HCT116 (cell line): Measurements from ENCODE around the gene CARD10. TPM values are rescaled to one million over a fixed set of nuclear protein-coding genes. Genes with fewer than 3 reads are reported as not detected.

Experiments
- ATAC-seq: fragments of 200-7000 bp; cut with Tn5 transposase; 2 replicates; pipeline ENCODE4 v1.9.1; 2020; ENCODE audit warnings: mild to moderate bottlenecking, moderate library complexity
- BruUV-seq: library from RNA; stranded (reverse); fragments of 400-500 nt; replicated peaks from 2 replicates; lab custom pipeline; 2021; lab: Mats Ljungman, UMichigan
- CTCF ChIA-PET: fragments of 300-600 bp; sonication (Branson Sonifier 250); formaldehyde crosslinking; loops from one replicate; lab custom pipeline; 2021; ENCODE audit warnings: antibody characterized with exemption; lab: Charles Lee
- POLR2A ChIA-PET: fragments of 300-600, 350-600 bp; sonication (Branson Sonifier 250); formaldehyde crosslinking; loops from one replicate; lab custom pipeline; 2021; ENCODE audit warnings: antibody characterized with exemption; lab: Charles Lee
- RAD21 ChIA-PET, 2 experiments: fragments of 300-600 bp; sonication (Branson Sonifier 250); formaldehyde crosslinking; loops; one replicate each; lab custom pipeline; 2023; ENCODE audit warnings: low total read pairs in 2 of 2; ENCODE audit not compliant: uncharacterized antibody in 2 of 2, unreplicated experiment in 2 of 2, low non-redundant PET in 1 of 2; lab: Charles Lee
- DNase-seq: peaks from one replicate; pipeline ENCODE4 v3.0.0-alpha.2; 2010; ENCODE audit warnings: low read depth, low spot score
- H2AFZ ChIP-seq: fragments of 200-600 bp; shearing (Covaris generic), sonication (generic); 2 replicates; pipeline ENCODE4 v1.6.1; 2017; ENCODE audit warnings: low read depth, mixed run types, mixed read lengths, antibody characterized with exemption, low read length; ENCODE audit not compliant: poor library complexity, severe bottlenecking
- H3K27ac ChIP-seq: 2 replicates; pipeline ENCODE4 v1.5.1; 2012; ENCODE audit warnings: low read depth, low read length
- H3K27me3 ChIP-seq: fragments of 200-600 bp; sonication (generic); 2 replicates; pipeline ENCODE4 v1.6.1; 2016; ENCODE audit warnings: mixed run types, low read length, mixed read lengths; ENCODE audit not compliant: insufficient read depth
- H3K36me3 ChIP-seq, 2 experiments: fragments of 200-500 bp in 1 of 2; fragments of 200-600 bp in 1 of 2; sonication (Bioruptor generic) in 1 of 2; sonication (generic) in 1 of 2; 2 replicates each; pipeline versions ENCODE4 v1.5.1 to v1.6.1; 2014 to 2016; ENCODE audit warnings: low read length in 2 of 2, inconsistent platforms in 1 of 2, mixed read lengths in 1 of 2, mixed run types in 1 of 2; ENCODE audit not compliant: insufficient read depth in 2 of 2, control insufficient read depth in 1 of 2
- H3K4me1 ChIP-seq, 2 experiments: fragments of 200-600 bp in 1 of 2; sonication (generic) in 1 of 2; 2 replicates each; pipeline versions ENCODE4 v1.5.1 to v1.6.1; 2012 to 2017; ENCODE audit warnings: low read length in 2 of 2, inconsistent platforms in 1 of 2, mild to moderate bottlenecking in 1 of 2, mixed read lengths in 1 of 2, mixed run types in 1 of 2, moderate library complexity in 1 of 2; ENCODE audit not compliant: insufficient read depth in 2 of 2, control insufficient read depth in 1 of 2
- H3K4me2 ChIP-seq: fragments of 200-600 bp; sonication (generic); 2 replicates; pipeline ENCODE4 v1.6.1; 2017; ENCODE audit warnings: mixed run types, low read length, mixed read lengths
- H3K4me3 ChIP-seq, 2 experiments: fragments of 200-600 bp in 1 of 2; sonication (generic) in 1 of 2; replicated peaks in 1 of 2; 2 replicates each; pipeline ENCODE4 v1.5.1; 2011 to 2016; ENCODE audit warnings: low read length in 2 of 2, control low read depth in 1 of 2, low read depth in 1 of 2, mild to moderate bottlenecking in 1 of 2, mixed read lengths in 1 of 2, mixed run types in 1 of 2
- H3K79me2 ChIP-seq: fragments of 200-600 bp; sonication (generic); 2 replicates; pipeline ENCODE4 v1.6.1; 2017; ENCODE audit warnings: mild to moderate bottlenecking, mixed run types, low read length, moderate library complexity, mixed read lengths; ENCODE audit not compliant: insufficient read depth
- H3K9ac ChIP-seq: fragments of 200-600 bp; sonication (generic); 2 replicates; pipeline ENCODE4 v1.6.1; 2016; ENCODE audit warnings: low read length, mixed read lengths
- H3K9me2 ChIP-seq: fragments of 200-600 bp; sonication (generic), shearing (Covaris generic); 2 replicates; pipeline ENCODE4 v1.6.1; 2017; ENCODE audit warnings: mixed run types, mild to moderate bottlenecking, moderate library complexity; ENCODE audit not compliant: insufficient read depth
- H3K9me3 ChIP-seq, 2 experiments: fragments of 200-500 bp in 1 of 2; fragments of 200-600 bp in 1 of 2; sonication (Bioruptor generic) in 1 of 2; sonication (generic) in 1 of 2; 2 replicates each; pipeline ENCODE4 v1.6.1; 2014 to 2017; ENCODE audit warnings: low read length in 2 of 2, mixed read lengths in 2 of 2, inconsistent platforms in 1 of 2, low read depth in 1 of 2, mild to moderate bottlenecking in 1 of 2, mixed run types in 1 of 2, moderate library complexity in 1 of 2; ENCODE audit not compliant: control insufficient read depth in 1 of 2, insufficient read depth in 1 of 2
- H4K20me1 ChIP-seq: fragments of 200-600 bp; sonication (generic), shearing (Covaris generic); 2 replicates; pipeline ENCODE4 v1.6.1; 2017; ENCODE audit warnings: mixed run types, mild to moderate bottlenecking, moderate library complexity; ENCODE audit not compliant: insufficient read depth
- CBX3 ChIP-seq: IDR thresholded peaks from 2 replicates; pipeline ENCODE4 v1.6.1; 2012; ENCODE audit warnings: low read depth
- CTCF ChIP-seq, 3 experiments: fragments of 200-600 bp in 1 of 3; sonication (generic) in 1 of 3; IDR thresholded peaks in 2 of 3; conservative IDR thresholded peaks in 1 of 3; 2 replicates each; pipeline ENCODE4 v1.5.1; 2012 to 2017; ENCODE audit warnings: low read depth in 2 of 3, low read length in 2 of 3, antibody characterized with exemption in 1 of 3, borderline replicate concordance in 1 of 3, control low read depth in 1 of 3, mild to moderate bottlenecking in 1 of 3, mixed read lengths in 1 of 3, mixed run types in 1 of 3, moderate library complexity in 1 of 3; ENCODE audit not compliant: insufficient read depth in 1 of 3
- EGR1 ChIP-seq: IDR thresholded peaks from 2 replicates; pipeline ENCODE4 v1.6.1; 2012; ENCODE audit warnings: low read depth
- ELF1 ChIP-seq: IDR thresholded peaks from 2 replicates; pipeline ENCODE4 v1.6.1; 2012; ENCODE audit warnings: low read depth, borderline replicate concordance
- FOSL1 ChIP-seq: IDR thresholded peaks from 2 replicates; pipeline ENCODE4 v1.6.1; 2012; ENCODE audit warnings: low read depth
- JUND ChIP-seq: IDR thresholded peaks from 2 replicates; pipeline ENCODE4 v1.6.1; 2012
- MAX ChIP-seq: IDR thresholded peaks from 2 replicates; pipeline ENCODE4 v1.6.1; 2012
- POLR2A ChIP-seq: IDR thresholded peaks from 2 replicates; pipeline ENCODE4 v1.7.0; 2011; ENCODE audit warnings: borderline replicate concordance; ENCODE audit not compliant: insufficient read depth, insufficient read length; ENCODE audit errors: extremely low read depth
- POLR2AphosphoS5 ChIP-seq: IDR thresholded peaks from 2 replicates; pipeline ENCODE4 v1.6.1; 2011; ENCODE audit warnings: mild to moderate bottlenecking, low read depth, low read length, moderate library complexity
- SP1 ChIP-seq: IDR thresholded peaks from 2 replicates; pipeline ENCODE4 v1.6.1; 2012; ENCODE audit warnings: low read depth
- SRF ChIP-seq: IDR thresholded peaks from 2 replicates; pipeline ENCODE4 v1.6.1; 2012; ENCODE audit warnings: low read depth
- TCF7L2 ChIP-seq: IDR thresholded peaks from 2 replicates; pipeline ENCODE4 v1.7.0; 2011; ENCODE audit warnings: borderline replicate concordance, inconsistent platforms; ENCODE audit not compliant: insufficient read depth, insufficient read length; ENCODE audit errors: extremely low read depth
- YY1 ChIP-seq: IDR thresholded peaks from 2 replicates; pipeline ENCODE4 v1.6.1; 2011; ENCODE audit warnings: low read length, low read depth, moderate library complexity, mild to moderate bottlenecking; ENCODE audit not compliant: insufficient replicate concordance; ENCODE audit errors: extremely low read depth
- ZBTB33 ChIP-seq: IDR thresholded peaks from 2 replicates; pipeline ENCODE4 v1.6.1; 2011; ENCODE audit warnings: mild to moderate bottlenecking, low read length, moderate library complexity; ENCODE audit not compliant: insufficient replicate concordance; ENCODE audit errors: extremely low read depth
- ZFX ChIP-seq: fragments of 450-650 bp; IDR thresholded peaks from 2 replicates; pipeline ENCODE4 v1.6.1; 2017
- ZNF274 ChIP-seq: fragments of 200-500 bp; sonication (Bioruptor generic); IDR thresholded peaks from 2 replicates; pipeline ENCODE4 v1.6.1; 2014; ENCODE audit warnings: mild to moderate bottlenecking, low read depth, low read length, inconsistent platforms
- intact Hi-C: fragments of 100-400 bp; cut with micrococcal nuclease; formaldehyde crosslinking; loops from 2 replicates; pipeline ENCODE4 v1.10.0; 2022
- total RNA-seq: library from RNA; stranded (reverse); gene quantifications from one replicate; pipeline ENCODE4 v1.2.1, GENCODE V29; 2021; ENCODE audit not compliant: unreplicated experiment
- TF ChIP-seq, protein P1 (sequence below): IDR thresholded peaks from 2 replicates; pipeline ENCODE4 v1.6.1; 2012; ENCODE audit warnings: low read depth

Gene CARD10
- total RNA-seq, 1 experiment from 2014 or later: 32.0 TPM

DNA sequence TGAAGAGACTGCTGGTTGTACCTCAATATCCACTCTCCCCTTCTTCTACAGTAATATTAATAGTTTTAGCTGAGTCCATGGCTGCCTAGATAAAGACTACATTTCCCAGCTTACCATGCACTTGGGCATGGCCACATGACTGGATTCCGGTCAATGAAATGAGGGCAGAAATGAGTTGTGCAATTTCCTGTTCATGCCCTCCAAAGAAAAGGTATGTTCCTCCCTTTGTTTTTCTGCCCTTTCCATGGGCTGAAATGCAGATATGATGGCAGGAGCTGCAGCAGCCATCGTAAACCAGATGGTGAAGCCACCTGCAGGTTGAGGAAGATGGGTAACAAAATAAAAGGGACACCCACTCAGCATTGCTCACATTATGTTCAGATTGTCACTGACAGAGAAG is 76.7 kb downstream of the CARD10 start (continued):
- TF ChIP-seq CBX3 (0 out of 2 replicates have a peak, but pooled peaks have one; percentile 79), CTCF (IDR thresholded peaks at IDR 0.05 in 2 of 3, conservative IDR thresholded peaks at IDR 0.05 in 1 of 3; ENCODE audit: borderline replicate concordance in 1 of 3, insufficient read depth in 1 of 3, low read depth in 2 of 3, low read length in 2 of 3) (no peak), SP1 (peak; percentile 58), POLR2A (peak; percentile 79), MAX (peak; percentile 41; the same call in 1 of the 2 replicates), FOSL1 (no peak)
- TF ChIP-seq, all 23 proteins: peak for 8

- CTCF ChIA-PET: interaction anchor here (0.7 to 2.8 kb wide), 5 partner anchors 11 to 125 kb away, joined by 3 to 10 read pairs (median 5); no protein-coding TSS in a partner anchor
- BruUV-seq: no TSS peak
- TF ChIP-seq ZBTB33 (no peak), CBX3 (no peak), SRF (no peak), ELF1 (no peak), JUND (no peak), TCF7L2 (no peak), ZNF274 (no peak), POLR2AphosphoS5 (no peak), EGR1 (no peak), YY1 (no peak), ZFX (no peak), MAX (no peak)
- TF ChIP-seq, protein P1, sequence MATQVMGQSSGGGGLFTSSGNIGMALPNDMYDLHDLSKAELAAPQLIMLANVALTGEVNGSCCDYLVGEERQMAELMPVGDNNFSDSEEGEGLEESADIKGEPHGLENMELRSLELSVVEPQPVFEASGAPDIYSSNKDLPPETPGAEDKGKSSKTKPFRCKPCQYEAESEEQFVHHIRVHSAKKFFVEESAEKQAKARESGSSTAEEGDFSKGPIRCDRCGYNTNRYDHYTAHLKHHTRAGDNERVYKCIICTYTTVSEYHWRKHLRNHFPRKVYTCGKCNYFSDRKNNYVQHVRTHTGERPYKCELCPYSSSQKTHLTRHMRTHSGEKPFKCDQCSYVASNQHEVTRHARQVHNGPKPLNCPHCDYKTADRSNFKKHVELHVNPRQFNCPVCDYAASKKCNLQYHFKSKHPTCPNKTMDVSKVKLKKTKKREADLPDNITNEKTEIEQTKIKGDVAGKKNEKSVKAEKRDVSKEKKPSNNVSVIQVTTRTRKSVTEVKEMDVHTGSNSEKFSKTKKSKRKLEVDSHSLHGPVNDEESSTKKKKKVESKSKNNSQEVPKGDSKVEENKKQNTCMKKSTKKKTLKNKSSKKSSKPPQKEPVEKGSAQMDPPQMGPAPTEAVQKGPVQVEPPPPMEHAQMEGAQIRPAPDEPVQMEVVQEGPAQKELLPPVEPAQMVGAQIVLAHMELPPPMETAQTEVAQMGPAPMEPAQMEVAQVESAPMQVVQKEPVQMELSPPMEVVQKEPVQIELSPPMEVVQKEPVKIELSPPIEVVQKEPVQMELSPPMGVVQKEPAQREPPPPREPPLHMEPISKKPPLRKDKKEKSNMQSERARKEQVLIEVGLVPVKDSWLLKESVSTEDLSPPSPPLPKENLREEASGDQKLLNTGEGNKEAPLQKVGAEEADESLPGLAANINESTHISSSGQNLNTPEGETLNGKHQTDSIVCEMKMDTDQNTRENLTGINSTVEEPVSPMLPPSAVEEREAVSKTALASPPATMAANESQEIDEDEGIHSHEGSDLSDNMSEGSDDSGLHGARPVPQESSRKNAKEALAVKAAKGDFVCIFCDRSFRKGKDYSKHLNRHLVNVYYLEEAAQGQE: no peak
Observed at GRCh38 chr22:37442135-37442534, 77.1 kb downstream of the CARD10 start.

More at GRCh38 chr22:37442135-37442534, 77.1 kb downstream of the CARD10 start:
- Histone ChIP-seq H3K27me3 (no peaks in the 10 kb centered on the region), H3K9me2 (no peaks in the 10 kb centered on the region), H3K4me1 (peaks cover 29 to 47% of the 10 kb centered on the region in 2 experiments), H3K4me3 (no peak overlapping the region; a peak in 1 of 4 replicates), H3K9me3 (peaks cover 0 to 14% of the 10 kb centered on the region in 2 experiments; a peak in 1 of 4 replicates), H3K79me2 (no peaks in the 10 kb centered on the region), H3K9ac (no peak overlapping the region), H2AFZ (peak overlapping the region; percentile 80), H4K20me1 (no peaks in the 10 kb centered on the region), H3K27ac (peak overlapping the region; percentile 5; the same call in 1 of the 2 replicates), H3K4me2 (peak overlapping the region; percentile 74), H3K36me3 (no peaks in the 10 kb centered on the region)
- DNase-seq (no peak), ATAC-seq (no peak)
- ChIA-PET POLR2A (interaction anchor here (0.8 to 1.2 kb wide), 8 partner anchors 8 to 124 kb away, joined by 3 to 7 read pairs (median 4); no protein-coding TSS in a partner anchor), RAD21 (interaction anchor here in 1 of 2 experiments (0.7 kb wide), 1 partner anchor 11 kb away, joined by 3 read pairs; no protein-coding TSS in a partner anchor)
- intact Hi-C loops: no loop called here
